HepG2 (cell line): ENCODE results near the gene MRFAP1. TPM values are rescaled to one million over a fixed set of nuclear protein-coding genes. Genes with fewer than 3 reads are reported as not detected.

Experiments used
- CBX2 ChIP-seq, 2 experiments: fragments of 200-600 bp in 1 of 2; sonication (generic); formaldehyde crosslinking in 1 of 2; IDR thresholded peaks; 2 replicates each; pipeline versions ENCODE4 v1.7.0 to v1.8.1; 2018 to 2022; ENCODE audit warnings: low read depth in 2 of 2, low read length in 1 of 2, mild to moderate bottlenecking in 1 of 2, missing genetic modification reagents in 1 of 2
- CSRNP1 ChIP-seq: sonication (generic); formaldehyde crosslinking; IDR thresholded peaks from 2 replicates; pipeline ENCODE4 v1.8.1; 2023; ENCODE audit warnings: mild to moderate bottlenecking, missing genetic modification reagents
- FOXK2 ChIP-seq: fragments of 450-650 bp; IDR thresholded peaks from 2 replicates; pipeline ENCODE4 v1.6.1; 2016
- HNRNPK ChIP-seq: fragments of 200-400 bp; formaldehyde crosslinking; IDR thresholded peaks from 2 replicates; pipeline ENCODE4 v1.6.1; 2018; ENCODE audit warnings: low read length, low read depth, moderate library complexity, mild to moderate bottlenecking; ENCODE audit not compliant: poor library complexity, severe bottlenecking
- KDM2A ChIP-seq: sonication (generic); formaldehyde crosslinking; IDR thresholded peaks from 2 replicates; pipeline ENCODE4 v1.4.0; 2020; ENCODE audit warnings: low read depth, missing genetic modification reagents, borderline replicate concordance
- MAZ ChIP-seq, 2 experiments: sonication (generic) in 1 of 2; formaldehyde crosslinking in 1 of 2; IDR thresholded peaks; 2 replicates each; pipeline versions ENCODE4 v1.5.0 to v1.6.1; 2012 to 2020; ENCODE audit warnings: low read depth in 2 of 2, mild to moderate bottlenecking in 2 of 2, borderline replicate concordance in 1 of 2, improper control_type of control experiment in 1 of 2, low read length in 1 of 2, missing genetic modification reagents in 1 of 2, moderate library complexity in 1 of 2
- MLLT10 ChIP-seq: sonication (generic); formaldehyde crosslinking; IDR thresholded peaks from 2 replicates; pipeline ENCODE4 v1.4.0; 2020; ENCODE audit warnings: missing genetic modification reagents
- NCOA2 ChIP-seq: sonication (generic); formaldehyde crosslinking; IDR thresholded peaks from 2 replicates; pipeline ENCODE4 v1.8.0; 2022; ENCODE audit warnings: inconsistent platforms
- NCOA5 ChIP-seq: sonication (generic); formaldehyde crosslinking; IDR thresholded peaks from 2 replicates; pipeline ENCODE4 v1.4.0; 2020; ENCODE audit warnings: missing genetic modification reagents
- POLR2A ChIP-seq, 2 experiments: IDR thresholded peaks; 2 replicates each; pipeline ENCODE4 v1.6.1; 2011; ENCODE audit warnings: low read depth in 2 of 2, low read length in 2 of 2, mild to moderate bottlenecking in 1 of 2, moderate library complexity in 1 of 2; ENCODE audit not compliant: insufficient read depth in 1 of 2
- PRMT3 ChIP-seq: sonication (generic); formaldehyde crosslinking; IDR thresholded peaks from 2 replicates; pipeline ENCODE4 v1.8.1; 2022; ENCODE audit warnings: low read depth, mild to moderate bottlenecking, moderate library complexity, missing genetic modification reagents, borderline replicate concordance
- SALL1 ChIP-seq: sonication (generic); formaldehyde crosslinking; IDR thresholded peaks from 2 replicates; pipeline ENCODE4 v1.8.0; 2022; ENCODE audit warnings: mild to moderate bottlenecking, missing genetic modification reagents
- SAP130 ChIP-seq: IDR thresholded peaks from 2 replicates; pipeline ENCODE4 v1.6.1; 2016; ENCODE audit warnings: low read depth
- ZFP90 ChIP-seq: sonication (generic); formaldehyde crosslinking; IDR thresholded peaks from 2 replicates; pipeline ENCODE4 v1.8.0; 2022; ENCODE audit warnings: missing genetic modification reagents, mild to moderate bottlenecking, inconsistent platforms, borderline replicate concordance
- ZNF10 ChIP-seq: sonication (generic); formaldehyde crosslinking; IDR thresholded peaks from 2 replicates; pipeline ENCODE4 v1.4.0; 2020; ENCODE audit warnings: mild to moderate bottlenecking, low read depth, missing genetic modification reagents, borderline replicate concordance
- ZNF232 ChIP-seq: sonication (generic); formaldehyde crosslinking; IDR thresholded peaks from 2 replicates; pipeline ENCODE4 v1.4.0; 2020; ENCODE audit warnings: missing genetic modification reagents, borderline replicate concordance
- ZNF335 ChIP-seq: sonication (generic); formaldehyde crosslinking; IDR thresholded peaks from 2 replicates; pipeline ENCODE4 v1.4.0; 2020; ENCODE audit warnings: missing genetic modification reagents
- ZNF432 ChIP-seq: sonication (generic); formaldehyde crosslinking; IDR thresholded peaks from 2 replicates; pipeline ENCODE4 v1.5.0; 2020; ENCODE audit warnings: missing genetic modification reagents, mild to moderate bottlenecking, borderline replicate concordance
- ZNF574 ChIP-seq: sonication (generic); formaldehyde crosslinking; IDR thresholded peaks from 2 replicates; pipeline ENCODE4 v1.4.0; 2020; ENCODE audit warnings: missing genetic modification reagents
- ZNF792 ChIP-seq: IDR thresholded peaks from 2 replicates; pipeline ENCODE4 v1.6.1; 2016
- ZNF800 ChIP-seq: sonication (generic); formaldehyde crosslinking; IDR thresholded peaks from 2 replicates; pipeline ENCODE4 v1.4.0; 2020; ENCODE audit warnings: missing genetic modification reagents
- ZNF879 ChIP-seq: sonication (generic); formaldehyde crosslinking; IDR thresholded peaks from 2 replicates; pipeline ENCODE4 v1.8.1; 2023; ENCODE audit warnings: missing genetic modification reagents
- polyA plus RNA-seq, 8 experiments: library from polyadenylated mRNA; depleted of rRNA in 3 of 8; stranded (reverse) in 7 of 8; unstranded in 1 of 8; fragments of >200 nt; fragmentation: Illumina TruSeq in 4 of 8; extraction: Trizol in 4 of 8; gene quantifications; 2 replicates each; pipeline versions ENCODE4 v1.2.1 to v1.2.3, GENCODE V29; 2011 to 2016; ENCODE audit warnings: low read depth in 4 of 8, missing spikeins in 1 of 8, mixed read lengths in 1 of 8; ENCODE audit not compliant: insufficient read depth in 1 of 8
- total RNA-seq, 5 experiments: library from RNA; depleted of rRNA; stranded (reverse); fragments of >200 nt; fragmentation: Illumina TruSeq; extraction: Trizol; gene quantifications; 2 replicates each; pipeline ENCODE4 v1.2.3, GENCODE V29; 2016; ENCODE audit warnings: low read depth in 1 of 5

Gene MRFAP1
- total and polyA plus RNA-seq, 2 of the 13 experiments (the other 11 are each of a cell fraction or from before 2014, with no cell fraction given), result 112 to 158 TPM

- no peak for TF ChIP-seq CSRNP1 (CRISPR knock-in tag)
- no peak for TF ChIP-seq ZNF335 (CRISPR knock-in tag)
- no peak for TF ChIP-seq ZNF432
- TF ChIP-seq ZNF800, result peak; percentile 15; the same call in 1 of the 2 replicates
- TF ChIP-seq MAZ (IDR thresholded peaks at IDR 0.05; ENCODE audit: borderline replicate concordance, low read depth, low read length), result peak; percentile 15; the same call in 1 of the 2 replicates
- no peak for TF ChIP-seq MAZ (CRISPR knock-in tag; IDR thresholded peaks at IDR 0.05; ENCODE audit: low read depth)
- TF ChIP-seq ZNF879 (CRISPR knock-in tag), result no peak
- TF ChIP-seq ZNF574 (CRISPR knock-in tag), result no peak
- no peak for TF ChIP-seq NCOA5
- 0 out of 2 replicates have a peak, but pooled peaks have one; percentile 40 for TF ChIP-seq SALL1 (CRISPR knock-in tag)
- TF ChIP-seq CBX2 (IDR thresholded peaks at IDR 0.05; ENCODE audit: low read depth, low read length), result no peak
- TF ChIP-seq CBX2 (CRISPR knock-in tag; IDR thresholded peaks at IDR 0.05; ENCODE audit: low read depth), result no peak
- 0 out of 2 replicates have a peak, but pooled peaks have one; percentile 9 for TF ChIP-seq PRMT3 (CRISPR knock-in tag)
- TF ChIP-seq ZNF10 (CRISPR knock-in tag), result no peak
- TF ChIP-seq ZNF792 (CRISPR knock-in tag), result 0 out of 2 replicates have a peak, but pooled peaks have one; percentile 38
- TF ChIP-seq FOXK2, result no peak
- TF ChIP-seq ZFP90, result no peak
- peak in 1 of 2 experiments; percentile 42; a peak in 2 of 4 replicates for TF ChIP-seq POLR2A (IDR thresholded peaks at IDR 0.05; ENCODE audit: insufficient read depth in 1 of 2, low read depth in 2 of 2, low read length in 2 of 2)
- peak; percentile 38; the same call in 1 of the 2 replicates for TF ChIP-seq ZNF232 (CRISPR knock-in tag)
- 0 out of 2 replicates have a peak, but pooled peaks have one; percentile 54 for TF ChIP-seq KDM2A (CRISPR knock-in tag)
- TF ChIP-seq HNRNPK, result no peak
- TF ChIP-seq NCOA2 (CRISPR knock-in tag), result no peak
- TF ChIP-seq MLLT10 (CRISPR knock-in tag), result no peak
- TF ChIP-seq SAP130, result peak; percentile 62; the same call in 1 of the 2 replicates
Measured at GRCh38 chr4:6674500-6675149, 34.1 kb downstream of the MRFAP1 start (continued).
